ENCODE data around the gene CAMK2D.
"Not testable (repeated sequence)": the region's sequence is repeated elsewhere in the genome, so short reads cannot be mapped to it uniquely, and the experiment has no call there.

Gene CAMK2D

DNA sequence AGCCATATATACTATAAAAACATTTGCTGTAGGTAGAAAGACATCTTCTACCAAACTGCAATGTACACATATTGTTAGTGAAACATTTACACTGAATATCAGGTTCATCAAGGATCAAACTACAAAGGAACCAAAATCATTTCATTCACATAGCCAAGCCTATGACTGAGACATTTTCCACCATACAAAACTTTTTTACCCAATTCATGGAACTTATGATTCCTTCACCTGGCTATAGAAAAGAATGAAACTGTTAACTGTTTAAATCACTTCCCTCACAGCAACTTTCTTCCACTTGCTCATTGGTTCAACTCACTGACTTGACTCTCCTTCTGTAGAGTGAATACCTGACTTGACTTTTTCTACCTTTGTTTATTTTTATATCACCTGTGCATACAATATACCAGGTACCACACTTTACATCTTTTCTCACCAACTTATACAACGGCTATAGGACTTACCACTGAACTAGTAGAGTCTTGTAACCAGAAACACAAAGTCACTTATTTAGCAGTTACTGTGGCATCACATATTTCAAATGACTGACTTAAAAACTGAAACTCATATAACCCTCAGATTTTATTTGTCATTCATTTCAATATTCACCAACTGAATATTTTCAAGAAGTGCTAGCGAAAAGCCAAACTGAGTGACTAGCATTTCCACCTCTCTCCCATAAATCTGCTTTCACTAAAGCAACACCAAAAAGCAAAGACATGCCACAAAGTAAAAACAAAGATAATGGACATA is 30.9 kb downstream of the CAMK2D start:
- no peak for DNase-seq (ENCODE audit: low spot score)

DNA sequence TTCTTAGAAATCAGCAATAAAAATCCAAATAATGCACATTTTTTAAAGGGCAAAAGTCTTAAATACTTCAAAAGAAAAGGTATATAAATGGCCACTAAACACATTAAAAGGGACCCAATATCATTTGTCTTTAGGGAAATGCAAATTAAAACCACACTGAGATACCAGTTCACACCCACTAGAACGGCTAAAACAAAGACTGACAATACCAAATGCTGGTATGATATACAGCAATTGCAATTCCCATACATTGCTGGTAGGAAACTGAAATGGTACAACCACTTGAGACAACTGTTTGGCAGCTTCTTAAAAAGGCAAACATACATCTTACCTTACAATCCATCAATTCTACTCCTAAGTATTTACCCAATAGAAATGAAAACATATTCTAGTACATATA is 33.7 kb downstream of the CAMK2D start:
- DNase-seq (ENCODE audit: low spot score) = no peak

DNA sequence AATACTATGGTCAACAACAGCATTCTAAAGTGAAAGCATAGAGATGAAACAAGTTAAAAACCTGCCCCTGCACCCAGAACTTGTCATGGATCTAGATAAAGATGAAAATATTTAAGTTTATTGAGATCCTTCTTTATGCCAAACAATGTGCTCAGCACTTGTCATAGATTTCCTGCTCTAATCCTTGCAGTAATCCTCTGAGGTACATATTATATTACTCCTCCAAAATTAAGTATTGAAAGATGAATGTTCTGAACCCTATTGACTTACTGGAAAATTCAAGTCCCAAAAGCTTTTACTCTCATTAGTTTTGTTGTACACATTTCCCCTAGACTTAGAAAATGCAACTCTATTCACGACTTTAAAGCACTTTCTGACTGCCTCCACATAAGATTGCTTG is 35.6 kb downstream of the CAMK2D start:
- DNase-seq (ENCODE audit: low spot score) = no peak

DNA sequence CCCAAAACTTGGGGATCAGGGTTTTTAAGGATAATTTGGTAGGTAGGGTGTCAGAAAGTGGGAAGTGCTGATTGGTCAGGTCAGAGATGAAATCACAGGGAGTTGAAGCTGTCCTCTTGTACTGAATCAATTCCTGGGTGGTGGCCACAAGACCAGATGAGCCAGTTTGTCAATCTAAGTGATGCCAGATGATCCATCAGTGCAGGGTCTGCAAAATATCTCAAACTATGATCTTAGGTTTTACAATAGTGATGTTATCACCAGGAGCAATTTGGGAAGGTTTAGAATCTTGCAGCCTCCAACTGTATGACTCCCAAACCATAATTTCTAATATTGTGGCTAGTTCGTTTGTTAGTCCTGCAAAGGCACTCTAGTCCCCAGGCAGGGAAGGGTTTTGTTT is 43.3 kb downstream of the CAMK2D start:
- no peak for DNase-seq (ENCODE audit: low spot score)

DNA sequence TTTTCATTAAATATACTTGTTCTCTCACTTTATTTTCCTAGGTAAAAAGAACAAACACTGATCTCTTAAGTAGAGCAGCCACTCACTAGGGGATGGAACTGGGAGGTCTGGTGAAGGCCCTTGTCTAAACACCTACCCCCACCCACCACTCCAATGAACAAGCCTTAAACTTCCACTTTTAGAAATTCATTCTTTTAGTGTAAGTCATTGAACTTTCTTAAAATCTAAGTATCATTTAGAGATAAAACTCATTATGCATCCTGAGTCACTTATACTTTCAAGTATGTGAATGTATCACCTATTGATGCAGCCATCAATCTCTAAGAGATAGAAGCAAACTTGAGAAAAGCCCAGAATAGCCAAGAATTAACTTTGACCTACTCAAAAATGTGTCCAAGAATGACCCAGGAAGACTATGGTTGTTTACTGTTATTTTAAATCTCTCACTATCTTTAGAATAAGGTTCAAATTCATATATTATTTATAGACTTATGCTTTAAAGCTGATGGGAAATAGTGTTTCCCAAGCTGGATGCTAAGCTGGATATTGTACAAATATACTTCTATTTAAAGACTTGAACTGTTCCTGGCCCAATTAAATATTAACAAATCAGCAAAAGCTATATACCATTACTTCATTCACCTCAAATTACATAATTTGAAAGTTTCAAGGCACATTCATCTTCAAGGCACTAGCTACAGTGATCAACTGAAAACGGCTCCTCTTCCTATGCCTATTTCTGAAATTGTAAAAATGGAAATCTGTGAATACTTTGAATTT is 49.5 kb downstream of the CAMK2D start:
- no peak for DNase-seq (ENCODE audit: low spot score)

DNA sequence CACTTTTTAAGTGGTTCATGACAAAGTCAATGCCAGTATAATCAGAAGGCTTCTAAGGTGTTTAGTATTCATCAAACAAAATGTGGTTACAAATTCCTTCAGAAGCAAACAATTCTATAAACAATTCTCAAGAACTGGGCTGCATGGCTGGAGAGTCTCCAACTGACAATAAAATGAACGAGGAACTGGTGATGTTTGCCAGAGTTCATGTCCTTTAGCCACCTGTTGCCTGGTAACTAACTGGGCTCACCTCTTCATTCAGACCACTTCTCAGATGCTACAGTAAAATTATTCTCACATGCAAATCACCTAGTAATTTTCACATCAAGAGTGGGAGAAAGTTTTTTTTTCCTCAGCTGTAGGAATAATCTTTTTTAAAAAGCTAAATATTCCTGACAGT is 53.3 kb downstream of the CAMK2D start:
- DNase-seq (ENCODE audit: low spot score) = no peak

DNA sequence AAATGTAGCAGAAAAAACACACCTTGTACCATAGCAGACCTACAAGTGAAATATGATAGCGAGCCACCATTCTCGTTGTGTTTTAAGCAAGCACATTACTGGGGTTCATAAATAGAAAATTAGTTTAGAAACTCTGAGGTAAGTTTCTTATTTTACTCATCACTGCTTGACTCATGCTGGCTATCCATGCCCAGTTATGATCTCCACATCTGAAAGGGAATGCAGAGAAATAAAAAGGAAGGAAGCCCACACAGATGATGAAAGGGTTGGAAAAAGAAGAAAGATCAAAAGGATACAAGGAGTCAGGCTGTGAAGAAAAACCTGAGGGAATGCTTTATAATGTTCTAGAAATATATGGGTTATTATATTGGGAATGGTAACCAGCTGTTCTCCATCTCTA is 54.5 kb downstream of the CAMK2D start:
- no peak for DNase-seq (ENCODE audit: low spot score)

DNA sequence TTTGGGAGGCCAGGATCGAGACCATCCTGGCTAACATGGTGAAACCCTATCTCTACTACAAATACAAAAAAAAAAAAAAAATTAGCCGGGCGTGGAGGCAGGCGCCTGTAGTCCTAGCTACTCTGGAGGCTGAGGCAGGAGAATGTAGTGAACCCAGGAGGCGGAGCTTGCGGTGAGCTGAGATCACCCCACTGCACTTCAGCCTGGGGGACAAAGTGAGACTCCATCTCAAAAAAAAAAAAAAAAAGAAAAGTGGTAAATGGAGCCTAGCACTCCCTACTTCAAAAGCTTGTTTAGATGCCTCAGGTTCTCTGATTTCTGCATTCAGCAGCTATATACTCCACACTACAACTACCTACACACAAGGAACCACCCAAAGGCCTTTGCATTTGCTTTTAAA is 56.4 kb downstream of the CAMK2D start:
- DNase-seq (ENCODE audit: low spot score) = not testable (repeated sequence)

DNA sequence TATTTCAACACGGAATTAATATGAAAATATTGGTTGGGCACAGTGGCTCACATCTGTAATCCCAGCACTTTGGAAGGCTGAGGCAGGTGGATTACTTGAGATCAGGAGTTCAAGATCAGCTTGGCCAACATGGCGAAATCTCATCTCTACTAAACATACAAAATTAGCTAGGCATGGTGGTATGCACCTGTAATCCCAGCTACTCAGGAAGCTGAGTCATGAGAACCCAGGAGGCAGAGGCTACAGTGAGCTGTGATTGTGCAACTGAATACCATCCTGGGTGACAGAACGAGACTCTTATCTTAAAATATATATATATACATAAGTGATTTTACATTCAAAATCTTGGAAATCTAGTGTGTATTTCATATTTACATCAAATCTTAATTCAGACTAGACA is 58.9 kb downstream of the CAMK2D start:
- not testable (repeated sequence) for DNase-seq (ENCODE audit: low spot score)

DNA sequence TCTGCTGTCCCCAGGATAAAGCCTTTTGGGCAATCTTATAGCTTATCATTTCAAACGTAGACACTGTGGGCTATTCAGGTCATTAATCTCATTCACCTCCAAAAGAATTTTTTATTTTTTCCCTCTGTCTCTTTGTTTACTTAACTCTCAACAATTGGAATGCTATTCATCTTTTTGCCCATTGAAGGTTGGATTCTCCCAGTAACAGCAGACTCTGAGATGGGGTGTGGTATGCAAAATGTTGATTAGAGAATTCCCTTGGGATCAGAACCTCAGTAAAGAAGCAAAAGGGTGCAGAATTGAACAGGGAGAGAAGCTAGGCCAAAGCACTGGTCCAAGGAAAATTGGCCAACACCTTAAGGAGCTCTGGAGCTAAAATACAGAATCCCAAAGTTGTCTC is 60.4 kb downstream of the CAMK2D start:
- DNase-seq (ENCODE audit: low spot score) = no peak

DNA sequence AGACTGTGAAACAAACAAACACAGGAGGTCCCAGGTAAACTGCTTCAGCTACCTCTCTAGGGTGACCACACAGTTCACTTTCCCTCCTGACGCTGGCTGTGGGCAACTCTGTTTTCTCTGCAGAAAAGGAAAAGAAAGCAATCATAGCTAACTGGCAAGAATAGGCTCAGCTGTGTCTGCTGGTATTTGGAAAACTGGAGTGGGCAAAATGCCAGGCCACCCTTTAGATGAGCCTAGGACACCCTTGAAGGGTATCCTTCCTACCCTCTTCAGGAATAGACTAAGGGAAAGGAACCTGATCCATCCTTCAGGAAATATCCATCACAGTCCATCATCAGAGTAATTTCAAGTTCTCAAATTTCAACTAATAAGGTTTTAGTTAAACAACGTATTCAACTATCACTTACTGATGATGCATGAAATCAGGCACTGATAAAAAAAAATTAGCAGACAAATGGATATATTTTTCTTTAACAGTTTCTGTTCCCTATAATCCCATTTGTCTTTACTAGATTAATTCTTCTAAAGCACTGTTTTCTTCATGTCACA is 60.9 kb downstream of the CAMK2D start:
- no peak for DNase-seq (ENCODE audit: low spot score)

DNA sequence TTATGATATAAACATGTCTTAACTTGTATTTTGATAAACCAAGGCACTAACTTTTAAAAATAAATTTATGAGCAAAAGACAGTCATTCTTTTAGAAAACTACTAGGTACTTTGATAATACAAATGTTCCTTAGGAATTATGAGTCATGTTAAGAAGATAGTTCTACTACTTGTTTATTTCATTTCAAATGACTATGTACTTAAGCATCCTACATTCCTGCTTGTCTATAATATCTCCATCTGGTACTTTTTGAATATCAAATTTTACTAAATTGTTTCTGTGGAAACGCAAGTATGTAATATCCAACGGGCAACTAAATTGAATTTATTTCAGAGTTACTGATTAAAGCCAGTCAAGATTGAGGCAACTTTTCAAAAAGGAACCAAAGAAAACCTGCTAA is 61.8 kb downstream of the CAMK2D start:
- DNase-seq (ENCODE audit: low spot score) = no peak

DNA sequence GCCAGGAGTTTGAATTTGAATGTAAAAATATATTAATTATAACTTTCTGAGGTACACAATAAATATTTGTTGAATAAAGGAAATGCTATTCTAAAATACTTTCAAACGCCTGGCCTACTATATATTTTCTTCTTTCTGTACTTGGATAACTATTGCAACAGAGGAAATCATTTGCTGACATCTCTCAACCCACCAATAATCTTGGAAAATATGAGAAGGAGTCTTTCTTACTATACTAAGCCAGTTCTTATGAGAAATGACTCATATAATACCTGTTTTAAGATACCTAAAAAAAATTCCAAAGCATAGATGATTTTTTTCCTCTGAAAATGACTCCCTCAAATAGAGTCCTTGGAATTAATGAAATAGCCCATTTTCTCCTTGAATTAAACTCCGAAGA is 64.1 kb downstream of the CAMK2D start:
- no peak for DNase-seq (ENCODE audit: low spot score)

DNA sequence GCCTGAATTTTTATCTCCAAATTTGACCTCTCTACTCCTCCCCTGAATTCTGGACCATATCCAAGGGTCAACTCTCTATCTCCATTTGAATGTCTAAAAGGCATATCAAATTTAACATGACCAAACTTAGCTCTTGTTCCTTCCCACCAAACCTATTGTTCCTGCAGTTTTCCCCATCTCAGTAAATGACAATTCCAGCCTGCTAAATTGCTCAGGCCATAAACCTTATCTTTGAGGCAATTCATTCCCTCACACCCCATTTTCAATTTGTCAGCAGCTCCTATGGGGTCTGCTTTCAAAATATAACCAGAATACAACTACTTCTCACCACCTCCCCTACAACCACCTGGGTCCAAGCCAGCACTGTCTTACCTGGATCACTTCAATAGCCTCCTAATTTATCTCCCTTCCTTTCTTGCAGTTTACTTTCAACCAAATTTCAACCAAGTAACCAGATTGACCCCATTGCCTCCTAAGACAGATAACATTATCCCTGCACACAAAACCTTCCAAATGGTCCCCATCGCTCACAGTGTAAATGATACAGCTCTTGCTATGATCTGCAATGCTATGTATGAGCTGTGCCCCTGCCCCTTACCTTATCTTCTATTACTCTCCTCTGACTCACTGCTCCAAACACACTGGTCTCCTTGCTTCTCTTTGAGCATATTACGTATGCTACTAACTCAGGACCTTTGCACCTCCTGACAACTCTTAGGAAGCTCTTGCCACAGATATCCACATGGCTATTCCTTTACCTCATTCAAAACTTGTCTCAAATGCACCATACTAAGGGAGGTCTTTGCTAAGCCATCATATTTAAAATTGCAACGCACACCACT is 66.0 kb downstream of the CAMK2D start:
- DNase-seq (ENCODE audit: low spot score) = no peak

DNA sequence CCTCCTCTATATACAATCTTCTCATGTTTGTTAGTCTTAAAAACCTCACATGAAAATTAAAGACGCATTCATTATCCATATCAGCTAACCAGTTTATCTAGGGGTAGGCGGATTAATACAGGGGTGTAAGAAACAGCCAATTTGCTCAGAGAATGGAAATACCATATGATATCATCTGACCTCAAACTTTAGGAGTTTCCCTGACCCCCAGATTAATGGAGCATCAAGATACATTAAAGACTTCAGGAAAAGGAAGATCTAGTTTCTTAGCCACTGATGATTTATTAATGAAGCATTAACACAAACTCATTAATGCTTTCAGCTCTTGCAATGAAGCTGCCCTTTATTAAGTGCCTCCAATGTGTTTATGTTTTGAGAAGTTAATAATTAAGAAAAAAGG is 67.5 kb downstream of the CAMK2D start:
- DNase-seq (ENCODE audit: low spot score) = no peak

DNA sequence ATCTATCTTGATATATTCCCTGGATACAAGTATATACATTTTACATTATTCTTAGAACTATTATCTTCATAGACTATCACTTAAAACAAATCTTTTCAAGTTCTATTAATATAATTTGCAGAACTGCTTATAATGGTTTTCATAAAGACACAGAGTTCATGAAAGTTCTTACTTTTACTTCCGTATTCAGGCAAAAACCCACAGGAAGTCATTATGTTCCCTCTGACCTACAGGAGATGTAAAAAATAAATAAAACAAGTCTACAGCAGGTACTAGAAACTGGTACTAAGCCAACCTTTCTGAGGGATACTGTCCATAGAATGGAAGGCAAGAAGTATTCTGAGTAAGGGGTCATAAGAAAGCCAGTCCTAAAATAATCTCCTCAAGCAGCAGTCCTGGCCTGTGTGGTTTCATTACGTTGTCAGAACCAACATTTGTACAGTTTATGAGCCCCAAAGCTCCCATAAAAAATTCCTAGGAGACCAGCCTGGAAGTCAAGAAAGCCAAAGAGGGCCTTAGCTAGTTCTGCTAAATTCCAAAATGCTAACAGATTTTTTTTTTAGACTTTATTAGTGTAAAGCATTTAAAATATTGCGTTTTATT is 68.6 kb downstream of the CAMK2D start:
- no peak for DNase-seq (ENCODE audit: low spot score)

DNA sequence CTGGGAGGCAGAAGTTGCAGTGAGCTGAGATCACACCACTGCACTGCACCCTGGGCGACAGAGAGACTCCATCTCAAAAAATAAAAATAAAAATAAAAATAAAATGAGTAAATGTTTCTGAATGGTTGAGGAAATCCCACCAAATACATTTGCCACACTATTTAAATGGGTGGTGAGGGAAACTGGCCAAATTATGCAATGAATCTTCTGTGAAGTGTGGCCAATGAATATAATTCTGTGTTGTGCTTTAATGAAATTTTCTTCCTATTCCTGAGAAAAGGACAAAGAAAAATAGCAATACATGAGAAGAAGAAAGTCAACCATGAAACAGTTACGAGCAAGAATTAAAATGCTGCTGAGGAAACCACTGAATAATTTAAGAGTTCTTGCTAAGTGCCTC is 69.9 kb downstream of the CAMK2D start:
- no peak for DNase-seq (ENCODE audit: low spot score)

DNA sequence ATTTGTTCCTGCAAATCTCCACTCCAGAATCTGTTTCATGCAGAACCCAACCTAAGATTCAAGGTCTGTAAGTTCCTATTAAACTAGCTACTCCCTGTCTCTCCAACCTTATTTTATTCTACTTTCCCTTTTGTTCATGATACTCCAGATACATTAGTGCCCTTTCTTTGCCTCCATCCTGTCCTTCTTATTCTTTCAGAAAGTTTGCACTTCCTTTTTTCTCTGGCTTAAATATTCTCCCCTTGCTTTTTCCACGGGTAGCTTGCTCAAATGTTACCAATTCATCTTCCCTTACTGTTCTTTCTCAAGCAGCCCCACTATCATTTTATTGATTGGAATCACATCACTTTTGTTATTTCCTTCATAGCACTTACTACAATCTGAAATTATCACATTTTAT is 72.1 kb downstream of the CAMK2D start:
- DNase-seq (ENCODE audit: low spot score) = no peak

DNA sequence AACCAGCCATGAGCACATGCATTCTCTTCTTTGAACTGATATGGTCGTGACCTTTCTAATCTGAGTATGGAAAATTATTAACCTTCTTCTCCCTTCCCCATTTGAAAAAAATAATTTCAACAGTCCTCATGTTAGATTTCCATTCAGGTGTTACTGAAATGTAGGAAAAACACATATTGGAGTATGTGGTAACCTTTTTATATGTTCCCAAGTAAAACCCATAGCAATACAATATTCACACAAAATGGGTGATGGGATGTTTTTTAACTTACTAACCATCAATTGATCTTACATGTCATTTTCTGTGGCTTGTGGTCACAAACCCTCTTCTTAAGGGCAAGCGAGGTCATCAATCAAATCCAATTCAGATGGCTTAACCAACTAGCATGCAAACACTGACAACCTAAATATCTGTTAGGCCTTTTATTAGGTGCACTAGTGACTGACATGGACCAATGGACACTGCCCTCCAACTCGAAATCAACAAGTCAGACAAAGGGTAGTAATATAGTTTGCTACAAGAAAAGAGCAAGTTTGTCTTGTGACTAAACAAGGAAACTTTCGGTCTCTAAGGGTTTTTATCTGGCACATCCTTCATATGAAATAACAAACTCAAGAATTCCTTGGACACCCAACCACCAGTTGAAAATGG is 74.3 kb downstream of the CAMK2D start:
- DNase-seq (ENCODE audit: low spot score) = no peak

DNA sequence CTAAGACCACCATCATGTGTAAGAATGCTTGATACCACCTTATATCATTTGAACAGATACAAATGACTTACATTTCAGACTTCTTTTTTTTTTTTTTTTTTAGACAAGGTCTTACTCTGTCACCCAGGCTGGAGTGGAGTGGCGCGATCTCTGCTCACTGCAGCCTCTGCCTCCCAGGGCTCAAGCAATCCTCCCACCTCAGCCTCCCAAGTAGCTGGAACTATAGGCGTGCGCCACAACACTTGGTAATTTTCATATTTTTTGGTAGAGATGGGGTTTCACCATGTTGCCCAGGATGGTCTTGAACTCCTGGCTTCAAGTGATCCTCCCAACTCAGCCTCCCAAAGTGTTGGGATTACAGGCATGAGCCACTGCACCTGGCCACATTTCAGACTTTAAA is 76.4 kb downstream of the CAMK2D start:
- not testable (repeated sequence) for DNase-seq (ENCODE audit: low spot score)

DNA sequence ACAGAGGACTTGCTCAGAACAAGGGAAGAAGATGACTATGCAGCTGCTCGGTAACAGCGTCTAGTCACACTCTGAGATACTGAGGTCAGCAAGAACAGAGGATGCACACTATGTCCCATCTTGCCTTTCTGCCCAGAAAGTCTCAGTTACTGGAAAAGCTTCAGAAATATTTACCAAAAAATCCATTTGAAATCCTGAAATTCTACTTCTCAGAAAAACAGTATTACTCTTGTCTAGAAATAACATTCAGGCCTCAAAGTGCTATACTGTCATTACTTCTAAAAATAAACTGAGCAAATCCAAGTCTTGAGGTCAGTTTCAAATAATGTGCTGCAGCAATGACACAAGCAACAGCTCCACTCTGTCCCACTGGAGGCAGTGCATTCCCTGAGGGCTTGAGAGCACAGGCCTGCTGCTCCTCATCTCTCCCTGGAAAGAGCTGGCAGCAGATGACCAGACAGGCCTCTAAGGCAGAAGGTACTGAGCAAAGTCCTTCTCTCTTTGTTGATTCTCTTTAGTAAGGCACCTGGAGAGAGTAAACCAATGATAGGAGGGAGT is 76.9 kb downstream of the CAMK2D start:
- peak; percentile 49 for DNase-seq (ENCODE audit: low spot score)

Measured in ecto neural progenitor cell (in vitro differentiated cells).